NCI-H146 treated with DMSO at 0.1 percent for 48 hours (cell line): ENCODE measurements around the gene FHOD3.
"Not testable (repeated sequence)": the region's sequence is repeated elsewhere in the genome, so short reads cannot be mapped to it uniquely, and the experiment has no call there.

Source experiments
- DNase-seq: peaks from one replicate; lab custom pipeline; 2025; ENCODE audit not compliant: unreplicated experiment; lab: John Stamatoyannopoulos, UW

FHOD3 gene

DNA sequence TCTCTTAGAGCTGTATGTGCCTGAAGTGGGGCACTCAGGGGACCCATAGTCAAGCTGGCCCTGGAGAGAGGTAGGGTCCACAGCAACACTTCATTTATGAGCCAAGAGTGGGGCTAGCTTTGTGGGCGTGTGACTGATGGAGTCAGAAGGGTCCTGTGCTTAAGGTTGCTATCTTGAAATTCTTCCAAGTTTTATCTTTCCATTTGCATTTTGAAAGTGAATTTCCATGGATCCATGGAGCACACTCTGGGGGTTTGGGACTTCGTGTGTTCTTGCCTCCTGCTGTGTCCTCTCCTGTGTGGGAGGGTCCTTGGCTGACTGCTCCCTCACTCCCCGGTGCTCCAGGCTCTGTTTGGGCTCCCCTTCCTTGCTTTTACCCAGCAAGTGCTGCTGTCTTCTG, 50.8 kb downstream of the FHOD3 start:
- no peak for DNase-seq

- DNase-seq: no peak
These were observed 51.5 kb downstream of the FHOD3 start for GRCh38 chr18:36348971-36349417.

DNA sequence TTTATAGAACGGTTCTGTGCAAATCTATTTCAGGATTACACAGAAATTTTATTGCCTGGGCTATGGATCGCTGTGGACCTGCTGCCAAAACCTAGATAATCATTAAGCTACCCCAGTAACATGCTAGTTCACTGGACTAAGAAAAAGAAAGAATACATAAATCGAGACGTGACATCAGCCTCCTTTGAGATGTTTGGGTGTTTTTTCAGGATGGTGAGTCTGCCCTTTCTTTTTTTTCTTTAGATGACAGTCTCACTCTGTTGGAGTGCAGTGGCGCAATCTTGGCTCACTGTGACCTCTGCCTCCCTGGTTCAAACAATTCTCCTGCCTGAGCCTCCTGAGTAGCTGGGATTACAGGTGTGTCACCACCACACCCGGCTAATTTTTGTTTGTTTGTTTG, 52.0 kb downstream of the FHOD3 start:
- DNase-seq: no peak

GRCh38 chr18:36350251-36350651, 52.7 kb downstream of the FHOD3 start:
- no peak for DNase-seq

DNA sequence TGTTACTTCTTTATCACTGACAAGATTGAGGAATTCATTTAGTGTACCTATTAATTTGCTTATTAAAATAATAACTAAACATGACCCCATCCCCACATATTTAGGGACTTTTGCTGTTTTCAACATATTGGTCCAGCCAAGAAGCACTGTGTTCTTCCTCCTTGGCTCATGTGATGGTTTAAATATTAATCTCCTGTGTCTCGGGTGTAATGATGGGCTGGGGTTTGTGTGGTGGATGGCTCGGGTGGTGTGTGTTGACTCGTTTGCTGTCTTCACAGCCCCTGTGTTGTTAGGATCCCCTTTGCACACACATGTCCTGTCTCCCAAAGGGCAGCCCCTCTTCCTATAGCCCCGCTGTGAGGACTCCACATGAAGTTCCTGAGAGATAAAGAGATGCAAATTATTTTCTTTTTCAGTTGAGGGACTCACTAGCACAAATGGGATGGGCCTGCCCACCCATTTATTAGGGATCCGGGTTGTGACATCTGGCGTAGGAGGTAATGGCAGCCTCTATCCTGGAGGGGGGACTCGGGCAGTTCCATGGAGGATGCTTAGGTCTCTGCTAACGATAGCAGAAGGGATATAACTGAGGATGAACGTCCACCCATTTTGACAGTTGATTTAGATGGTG, 53.4 kb downstream of the FHOD3 start:
- no peak for DNase-seq

DNA sequence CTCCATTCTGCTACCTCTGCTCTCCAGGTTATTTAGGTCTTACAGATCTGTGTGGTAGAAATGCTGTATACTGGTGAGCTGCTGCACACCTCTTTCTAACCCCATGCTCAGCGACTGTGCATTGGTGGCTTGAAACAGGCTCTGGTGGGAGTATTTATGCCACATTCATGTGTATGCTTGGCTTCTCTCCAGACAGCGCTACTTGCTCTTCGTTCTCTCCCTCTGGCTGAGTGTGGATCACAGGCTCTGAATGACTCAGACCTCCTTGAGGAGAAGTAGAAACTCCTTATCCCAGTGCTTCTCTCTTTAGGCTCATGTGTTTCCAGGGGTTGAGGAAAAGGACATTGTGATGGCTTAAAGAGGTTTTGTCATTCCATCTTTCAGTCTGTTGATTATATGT, 54.9 kb downstream of the FHOD3 start:
- no peak for DNase-seq

DNA sequence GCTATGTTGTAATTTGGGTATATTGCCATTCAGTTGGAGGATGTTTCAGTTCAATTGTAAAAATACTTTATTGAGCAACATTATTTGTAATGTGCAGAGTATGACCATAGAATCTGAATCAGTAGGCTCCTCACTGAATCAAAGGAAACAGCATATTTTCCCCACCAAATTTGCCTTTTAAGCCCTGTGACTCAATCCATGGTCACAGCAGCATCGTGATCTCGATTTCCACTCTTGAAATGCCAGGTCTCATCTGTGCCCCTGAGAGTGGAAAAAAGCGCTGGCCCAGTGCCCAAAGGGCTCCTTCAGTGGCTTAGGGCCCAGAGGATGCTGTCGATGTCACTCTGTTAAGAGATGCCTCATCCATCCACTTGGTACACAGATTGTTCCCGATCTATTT, 57.5 kb downstream of the FHOD3 start:
- DNase-seq: no peak

- DNase-seq: no peak
These were observed 58.0 kb downstream of the FHOD3 start for GRCh38 chr18:36355511-36355910.

GRCh38 chr18:36356741-36357140, 59.2 kb downstream of the FHOD3 start:
- DNase-seq: not testable (repeated sequence)

DNA sequence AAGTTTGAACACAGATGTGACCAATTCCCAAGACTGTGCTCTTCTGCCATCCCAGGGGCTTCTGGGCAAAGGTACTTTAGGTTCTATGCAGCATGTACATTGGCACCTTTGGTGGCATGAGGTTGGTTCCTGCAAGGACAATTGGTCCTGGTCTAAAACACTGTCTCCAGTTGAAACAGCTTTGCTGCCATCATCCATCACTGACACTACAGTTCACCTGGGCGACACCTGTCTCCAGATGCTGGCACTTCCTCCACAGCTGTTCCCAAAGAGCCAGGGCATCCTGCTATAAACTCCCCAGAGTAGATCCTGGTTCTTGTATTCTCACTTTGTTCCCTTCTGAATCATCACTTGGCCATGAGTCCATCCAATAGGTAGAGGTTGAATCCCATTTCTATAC, 60.6 kb downstream of the FHOD3 start:
- DNase-seq: no peak

- no peak for DNase-seq
These were observed 62.9 kb downstream of the FHOD3 start for GRCh38 chr18:36360256-36360909.

DNA sequence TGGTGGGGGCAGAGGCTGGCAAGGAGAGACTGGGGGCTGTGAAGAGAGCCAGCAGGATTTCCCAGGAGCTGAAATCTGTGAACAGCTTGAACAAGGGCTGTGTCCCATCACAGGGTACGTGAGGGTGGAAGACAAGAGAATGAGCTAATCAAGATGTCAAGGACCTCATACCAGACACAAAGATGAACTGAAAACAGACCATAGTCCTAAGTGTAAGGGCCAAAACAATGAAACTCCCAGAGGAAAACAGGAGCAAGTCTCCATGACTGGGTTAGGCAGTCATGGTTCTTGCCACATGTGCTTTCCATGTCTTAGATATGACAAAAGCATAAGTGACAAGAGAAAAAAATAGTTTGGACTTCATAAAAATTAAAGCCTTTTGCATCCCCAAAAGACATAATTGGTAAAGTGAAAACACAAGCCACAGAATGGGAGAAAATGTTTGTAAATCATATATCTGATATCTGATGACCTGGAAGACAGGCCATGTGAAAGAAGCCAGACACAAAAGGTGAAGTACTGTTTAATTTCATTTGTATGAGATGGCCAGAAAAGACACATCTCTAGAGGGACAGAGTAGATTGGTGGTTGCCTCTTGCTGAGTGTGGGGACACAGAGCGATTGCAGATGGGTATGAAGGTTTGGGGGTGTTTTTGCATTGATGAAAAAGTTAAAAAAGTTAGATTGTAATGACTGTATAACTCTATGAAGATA, 67.6 kb downstream of the FHOD3 start:
- no peak for DNase-seq

GRCh38 chr18:36365836-36366775, 68.6 kb downstream of the FHOD3 start:
- no peak for DNase-seq

DNA sequence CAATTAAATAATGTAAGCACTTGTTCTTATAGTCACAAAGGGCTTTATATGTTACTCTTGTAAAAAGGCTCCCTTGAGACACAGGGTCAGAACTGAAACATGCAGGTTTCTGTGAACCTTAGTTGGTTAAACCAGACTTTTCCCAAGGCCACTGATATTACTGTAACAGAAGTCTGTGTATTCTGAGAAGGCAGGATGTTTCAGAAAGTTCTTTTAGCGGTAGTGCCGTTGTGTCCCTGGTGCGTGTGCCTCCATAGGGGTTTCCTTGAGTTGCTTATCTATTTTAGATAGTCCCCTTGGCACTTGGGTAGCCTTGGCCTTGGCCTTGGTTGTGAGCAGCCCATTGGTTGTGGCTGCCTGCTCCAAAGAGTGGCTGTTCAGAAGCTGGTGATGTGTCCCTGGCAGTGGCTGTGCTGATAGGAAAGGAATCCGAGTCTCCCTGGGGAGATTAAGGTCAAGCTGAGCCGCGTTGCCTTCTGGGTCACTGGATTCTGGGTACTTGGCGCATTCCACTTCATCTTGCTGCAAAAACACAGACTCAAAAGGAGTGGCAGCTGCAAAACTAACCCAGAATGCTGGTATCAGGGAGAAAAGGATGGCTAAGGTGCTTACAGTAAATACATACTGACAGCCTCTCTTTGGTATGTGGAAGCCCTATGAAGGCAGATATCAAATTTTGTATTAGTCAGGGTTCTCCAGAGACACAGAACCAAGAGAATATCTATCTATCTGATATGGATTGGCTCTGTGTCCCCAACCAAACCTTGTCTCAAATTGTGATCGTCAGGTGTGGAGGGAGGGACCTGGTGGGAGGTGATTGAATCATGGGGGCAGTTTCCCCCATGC, 69.7 kb downstream of the FHOD3 start:
- DNase-seq: no peak

- DNase-seq: no peak
These were observed 71.4 kb downstream of the FHOD3 start for GRCh38 chr18:36368889-36369288.

DNA sequence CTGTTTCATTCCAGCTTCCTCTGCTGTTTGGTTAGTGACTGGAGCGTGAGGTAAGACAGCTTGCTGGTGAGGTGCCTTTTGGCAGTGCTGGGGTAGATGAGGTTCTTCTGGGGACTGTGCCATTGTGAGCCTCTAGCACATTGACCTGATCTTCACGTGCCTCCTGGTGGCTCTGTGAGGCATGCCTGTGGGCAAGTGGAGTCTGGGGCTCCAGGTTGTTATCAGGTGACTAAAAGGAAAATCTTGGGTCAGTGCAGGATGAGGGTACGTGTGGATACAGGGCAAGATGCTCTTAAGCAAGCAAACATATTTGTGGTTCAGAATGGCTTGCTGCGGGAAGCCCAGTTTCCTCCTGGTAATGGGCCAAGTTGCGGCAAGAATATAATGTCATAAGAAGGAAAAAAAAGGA, 75.4 kb downstream of the FHOD3 start:
- DNase-seq: no peak

DNA sequence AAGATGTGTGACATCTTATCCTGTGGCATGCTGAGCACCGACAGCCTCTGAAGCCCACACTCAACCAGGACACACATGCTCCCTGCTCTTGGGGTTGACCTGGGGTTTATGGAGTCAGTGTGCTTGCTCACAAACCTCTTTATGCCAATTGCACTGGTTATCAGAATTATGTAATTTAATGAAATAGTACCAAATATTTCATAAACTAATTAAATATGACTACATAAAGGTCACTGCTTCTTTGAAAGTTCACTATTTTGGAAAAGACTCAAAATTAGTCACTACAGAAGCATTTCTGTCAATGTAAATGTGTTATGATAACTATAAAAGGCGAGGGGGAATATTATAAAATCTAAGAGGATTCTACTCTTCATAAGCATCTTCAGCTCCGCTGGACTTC, 76.7 kb downstream of the FHOD3 start:
- no peak for DNase-seq

GRCh38 chr18:36375118-36375517, 77.6 kb downstream of the FHOD3 start:
- no peak for DNase-seq

DNA sequence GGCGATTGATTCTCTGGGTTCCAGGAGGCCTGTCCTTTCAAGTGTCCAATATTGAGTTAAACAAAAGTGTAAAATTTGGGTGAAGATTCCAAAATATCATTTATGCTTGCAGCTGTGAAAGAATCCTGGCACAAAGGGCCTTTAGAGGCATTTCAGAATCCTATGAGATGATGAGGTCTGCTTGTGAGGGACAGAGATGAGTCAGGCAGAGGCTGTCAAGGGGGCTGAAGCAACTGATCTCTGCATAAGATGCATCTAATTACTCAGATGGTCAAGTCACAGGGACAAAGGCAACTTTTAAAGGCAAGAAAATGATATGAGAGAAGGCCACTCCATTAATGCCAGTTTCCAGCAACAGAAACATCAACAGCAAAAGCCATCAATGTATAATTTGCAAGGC, 78.8 kb downstream of the FHOD3 start:
- no peak for DNase-seq

DNA sequence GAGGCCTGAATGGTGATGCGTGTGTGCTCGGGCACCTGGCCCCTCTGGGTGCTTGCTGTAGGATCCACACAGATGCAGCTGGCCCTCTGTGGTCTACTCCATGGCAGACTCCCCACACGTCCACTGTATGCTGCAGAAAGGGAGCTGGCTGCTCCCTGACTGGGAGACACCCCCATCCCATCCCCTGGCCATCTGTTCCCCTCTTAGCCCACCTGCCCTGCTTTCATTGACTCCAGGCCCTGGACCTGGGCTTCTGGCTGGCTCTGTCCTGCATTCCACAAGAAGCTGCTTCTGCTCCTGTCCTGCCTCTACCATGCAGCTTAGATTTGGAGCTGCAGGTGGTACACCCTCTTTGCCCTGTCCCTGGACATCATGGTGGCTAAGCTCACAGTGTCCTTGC, 80.1 kb downstream of the FHOD3 start:
- DNase-seq: no peak
